Erythroblast (primary cell): Measurements from ENCODE around the gene ATXN7L1.
"Not testable (repeated sequence)": the region's sequence is repeated elsewhere in the genome, so short reads cannot be mapped to it uniquely, and the experiment has no call there.

Experiments
- GATA1 ChIP-seq: IDR thresholded peaks from 2 replicates; pipeline ENCODE4 v1.6.1; 2011; ENCODE audit warnings: low read depth, mild to moderate bottlenecking, control low read depth, low read length, moderate library complexity
- POLR2A ChIP-seq: IDR thresholded peaks from 2 replicates; pipeline ENCODE4 v1.6.1; 2011; ENCODE audit warnings: mild to moderate bottlenecking, low read length

DNA sequence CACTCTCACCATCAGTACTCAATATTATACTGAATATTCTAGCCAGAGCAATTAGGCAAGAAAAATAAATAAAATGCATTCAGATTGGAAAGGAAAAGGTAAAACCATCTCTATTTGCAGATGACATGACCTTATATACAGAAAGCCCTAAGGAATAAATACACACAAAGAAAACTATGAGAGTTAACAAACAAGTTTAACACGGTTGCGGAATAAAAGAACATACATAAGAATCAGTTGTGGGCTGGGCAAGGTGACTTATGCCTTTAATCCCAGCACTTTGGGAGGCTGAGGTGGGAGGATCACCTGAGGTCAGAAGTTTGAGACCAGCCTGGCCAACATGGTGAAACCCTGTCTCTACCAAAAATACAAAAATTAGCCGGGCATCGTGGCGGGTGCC lies 31.7 kb downstream of the ATXN7L1 start:
- not testable (repeated sequence) for TF ChIP-seq POLR2A, GATA1
